Putamen (tissue), 1 donor: Measurements from ENCODE around the gene PGBD4.

Source experiments
- DNase-seq: peaks from one replicate; pipeline ENCODE4 v3.0.0-alpha.2; 2016; ENCODE audit warnings: low spot score

The PGBD4 gene

GRCh38 chr15:34101366-34102174 lies at the start of gene PGBD4, which contains the start of gene EMC7:
Gene PGBD4 (plus strand): TSS chr15:34102083. CDS start chr15:34102532, 449 bp downstream.
Gene EMC7 (minus strand): TSS chr15:34101862. CDS start chr15:34101839, 23 bp downstream.
- DNase-seq = peak; percentile 98

GRCh38 chr15:34054081-34054707 lies 47.7 kb upstream of the PGBD4 start:
- DNase-seq = no peak

- DNase-seq = no peak
These were observed 45.9 kb upstream of the PGBD4 start for GRCh38 chr15:34055868-34056595.

- DNase-seq = no peak
These were observed 45.0 kb upstream of the PGBD4 start for GRCh38 chr15:34056911-34057310.

- DNase-seq = no peak
These were observed 42.4 kb upstream of the PGBD4 start for GRCh38 chr15:34059476-34059875.

- DNase-seq = no peak
These were observed 41.9 kb upstream of the PGBD4 start for GRCh38 chr15:34059946-34060345.

GRCh38 chr15:34064438-34064837 lies 37.4 kb upstream of the PGBD4 start:
- DNase-seq = no peak

- DNase-seq = no peak
These were observed 36.6 kb upstream of the PGBD4 start for GRCh38 chr15:34065261-34065660.

GRCh38 chr15:34065941-34066340 lies 35.9 kb upstream of the PGBD4 start:
- DNase-seq = no peak

GRCh38 chr15:34070003-34070402 lies 31.9 kb upstream of the PGBD4 start:
- no peak for DNase-seq

- DNase-seq = no peak
These were observed 25.1 kb upstream of the PGBD4 start for GRCh38 chr15:34076785-34077184.

- no peak for DNase-seq
These were observed 23.0 kb upstream of the PGBD4 start for GRCh38 chr15:34078900-34079299.

GRCh38 chr15:34079904-34080303 lies 22.0 kb upstream of the PGBD4 start:
- no peak for DNase-seq

- DNase-seq = no peak
These were observed 17.8 kb upstream of the PGBD4 start for GRCh38 chr15:34084086-34084485.

GRCh38 chr15:34085746-34086145 lies 16.1 kb upstream of the PGBD4 start:
- DNase-seq = no peak

- DNase-seq = no peak
These were observed 2.0 kb upstream of the PGBD4 start for GRCh38 chr15:34099914-34100313.

GRCh38 chr15:34102175-34102925 lies 467 bp downstream of the PGBD4 start:
- DNase-seq = no peak

- no peak for DNase-seq
These were observed 4.5 kb downstream of the PGBD4 start for GRCh38 chr15:34106423-34106822.

GRCh38 chr15:34107315-34107714 lies 5.4 kb downstream of the PGBD4 start:
- DNase-seq = no peak

GRCh38 chr15:34109797-34110663 lies 8.1 kb downstream of the PGBD4 start:
- no peak for DNase-seq

GRCh38 chr15:34111488-34111887 lies 9.6 kb downstream of the PGBD4 start:
- no peak for DNase-seq
